Renal cortex interstitium (tissue), 3 donors: ENCODE results near the gene CCDC85B. TPM values are rescaled to one million over a fixed set of nuclear protein-coding genes. Genes with fewer than 3 reads are reported as not detected.

Source experiments
- polyA plus RNA-seq, 3 donors: library from polyadenylated mRNA; unstranded; fragments of 120-200 nt; gene quantifications; one replicate each; pipeline ENCODE4 v1.2.1, GENCODE V29; 2013; ENCODE audit not compliant: insufficient read length in 3 of 3

CCDC85B gene
- polyA plus RNA-seq, 3 donors, result 5.7 to 17.4 (median 11.1) TPM

Other genes with a start within 250 kb of the CCDC85B start
- 10 to 100 TPM; 49.5 to 61.3 (median 55.8) TPM for gene RELA, start 227.8 kb upstream of the CCDC85B start, polyA plus RNA-seq
- gene KAT5, start 178.4 kb upstream of the CCDC85B start, polyA plus RNA-seq, result 10 to 100 TPM; 66.1 to 73.8 (median 72.0) TPM
- gene RNASEH2C, start 169.9 kb upstream of the CCDC85B start, polyA plus RNA-seq, result 10 to 100 TPM; 36.1 to 53.4 (median 42.0) TPM
- gene AP5B1, start 109.7 kb upstream of the CCDC85B start, polyA plus RNA-seq, result 10 to 100 TPM in 1 of 3 donors, 1 to 10 TPM in 2; 5.7 to 10.3 (median 7.6) TPM
- 10 to 100 TPM in 2 of 3 donors, 1 to 10 TPM in 1; 9.6 to 15.0 (median 14.0) TPM for gene OVOL1, start 103.6 kb upstream of the CCDC85B start, polyA plus RNA-seq
- gene SNX32, start 56.7 kb upstream of the CCDC85B start, polyA plus RNA-seq, result 1 to 10 TPM; 1.4 to 3.7 (median 2.2) TPM
- gene CFL1, start 32.5 kb upstream of the CCDC85B start, polyA plus RNA-seq, result 100 to 1,000 TPM; 728 to 948 (median 744) TPM
- 10 to 100 TPM; 45.6 to 62.3 (median 56.6) TPM for gene MUS81, start 30.2 kb upstream of the CCDC85B start, polyA plus RNA-seq
- gene EFEMP2, start 17.9 kb upstream of the CCDC85B start, polyA plus RNA-seq, result 100 to 1,000 TPM in 2 of 3 donors, 10 to 100 TPM in 1; 87.9 to 129 (median 127) TPM
- 1 to 10 TPM in 2 of 3 donors, under 1 TPM in 1; 0.47 to 1.3 (median 1.0) TPM for gene CTSW, start 10.8 kb upstream of the CCDC85B start, polyA plus RNA-seq
- 10 to 100 TPM; 88.2 to 94.0 (median 92.2) TPM for gene FIBP, start 2.2 kb upstream of the CCDC85B start, polyA plus RNA-seq
- under 1 TPM; 0.07 to 0.24 (median 0.20) TPM for gene FOSL1, start 9.7 kb downstream of the CCDC85B start, polyA plus RNA-seq
- 10 to 100 TPM; 30.9 to 41.8 (median 33.3) TPM for gene C11orf68, start 28.4 kb downstream of the CCDC85B start, polyA plus RNA-seq
- 100 to 1,000 TPM in 1 of 3 donors, 10 to 100 TPM in 2; 73.3 to 109 (median 88.0) TPM for gene DRAP1, start 28.8 kb downstream of the CCDC85B start, polyA plus RNA-seq
- gene TSGA10IP, start 54.8 kb downstream of the CCDC85B start, polyA plus RNA-seq, result under 1 TPM; 0.19 to 0.21 (median 0.20) TPM
- gene SART1, start 71.1 kb downstream of the CCDC85B start, polyA plus RNA-seq, result 10 to 100 TPM; 40.4 to 60.6 (median 52.2) TPM
- 10 to 100 TPM; 26.3 to 30.3 (median 28.4) TPM for gene EIF1AD, start 111.5 kb downstream of the CCDC85B start, polyA plus RNA-seq
- 100 to 1,000 TPM; 224 to 286 (median 277) TPM for gene BANF1, start 111.8 kb downstream of the CCDC85B start, polyA plus RNA-seq
- not detected for gene CST6, start 121.3 kb downstream of the CCDC85B start, polyA plus RNA-seq
- gene CATSPER1, start 135.8 kb downstream of the CCDC85B start, polyA plus RNA-seq, result not detected
- 1 to 10 TPM; 3.6 to 6.7 (median 6.6) TPM for gene GAL3ST3, start 158.5 kb downstream of the CCDC85B start, polyA plus RNA-seq
- 100 to 1,000 TPM; 237 to 257 (median 251) TPM for gene SF3B2, start 161.7 kb downstream of the CCDC85B start, polyA plus RNA-seq
- gene PACS1, start 179.6 kb downstream of the CCDC85B start, polyA plus RNA-seq, result 10 to 100 TPM; 48.0 to 59.2 (median 53.1) TPM